DOHH2 (cell line): Measurements from ENCODE around the gene FLVCR1.

Experiments used
- CTCF ChIP-seq: fragments of 200-600 bp; sonication (generic); IDR thresholded peaks from one replicate; pipeline ENCODE4 v1.5.1; 2014; ENCODE audit warnings: antibody characterized with exemption, mild to moderate bottlenecking, low read depth, low read length; ENCODE audit not compliant: poor library complexity, severe bottlenecking
- EZH2phosphoT487 ChIP-seq: fragments of 200-600 bp; sonication (generic); IDR thresholded peaks from 2 replicates; pipeline ENCODE4 v1.6.1; 2017; ENCODE audit warnings: borderline replicate concordance, mild to moderate bottlenecking, antibody characterized with exemption, low read length, moderate library complexity, mixed read lengths

GRCh38 chr1:212852105-212852688, 5.9 kb upstream of the FLVCR1 start:
- TF ChIP-seq EZH2phosphoT487 (no peak), CTCF (no peak)
